HG02973 (cell line): Measurements from ENCODE around the gene DENND1A.
"Not testable (repeated sequence)": the region's sequence is repeated elsewhere in the genome, so short reads cannot be mapped to it uniquely, and the experiment has no call there.

Experiments used
- ATAC-seq: cut with Tn5 transposase; IDR thresholded peaks from one replicate; pipeline ENCODE4 v1.9.1; 2021; ENCODE audit warnings: moderate library complexity; ENCODE audit not compliant: unreplicated experiment

Gene DENND1A

GRCh38 chr9:123636805-123637204 is 293.1 kb downstream of the DENND1A start:
- ATAC-seq: not testable (repeated sequence)

GRCh38 chr9:123631862-123632261 is 298.1 kb downstream of the DENND1A start:
- ATAC-seq: no peak

- ATAC-seq: no peak
Measured at GRCh38 chr9:123630233-123630632, 299.7 kb downstream of the DENND1A start.

- no peak for ATAC-seq
Measured at GRCh38 chr9:123629531-123629930, 300.4 kb downstream of the DENND1A start.

GRCh38 chr9:123622711-123623241 is 307.1 kb downstream of the DENND1A start:
- ATAC-seq: no peak

- ATAC-seq: no peak
Measured at GRCh38 chr9:123620239-123620638, 309.7 kb downstream of the DENND1A start.

GRCh38 chr9:123617952-123618678 is 311.8 kb downstream of the DENND1A start:
- no peak for ATAC-seq

- ATAC-seq: no peak
Measured at GRCh38 chr9:123617286-123617685, 312.6 kb downstream of the DENND1A start.

GRCh38 chr9:123616707-123617106 is 313.2 kb downstream of the DENND1A start:
- no peak for ATAC-seq

- ATAC-seq: no peak
Measured at GRCh38 chr9:123615381-123615780, 314.5 kb downstream of the DENND1A start.

GRCh38 chr9:123614306-123615263 is 315.3 kb downstream of the DENND1A start:
- no peak for ATAC-seq

- ATAC-seq: no peak
Measured at GRCh38 chr9:123611226-123611625, 318.7 kb downstream of the DENND1A start.

- no peak for ATAC-seq
Measured at GRCh38 chr9:123609844-123610243, 320.1 kb downstream of the DENND1A start.

GRCh38 chr9:123608104-123608503 is 321.8 kb downstream of the DENND1A start:
- peak; percentile 92 for ATAC-seq

- ATAC-seq: no peak
Measured at GRCh38 chr9:123607479-123607878, 322.4 kb downstream of the DENND1A start.

- ATAC-seq: no peak
Measured at GRCh38 chr9:123606141-123606540, 323.8 kb downstream of the DENND1A start.

- ATAC-seq: no peak
Measured at GRCh38 chr9:123605286-123605685, 324.6 kb downstream of the DENND1A start.

GRCh38 chr9:123604861-123605260 is 325.1 kb downstream of the DENND1A start:
- ATAC-seq: no peak

- ATAC-seq: no peak
Measured at GRCh38 chr9:123601828-123602227, 328.1 kb downstream of the DENND1A start.

GRCh38 chr9:123599781-123600180 is 330.1 kb downstream of the DENND1A start:
- no peak for ATAC-seq

- ATAC-seq: no peak
Measured at GRCh38 chr9:123597876-123598556, 331.9 kb downstream of the DENND1A start.
